WI38 (cell line): ENCODE measurements around the gene CEP120.
"Not testable (repeated sequence)": the region's sequence is repeated elsewhere in the genome, so short reads cannot be mapped to it uniquely, and the experiment has no call there.

Experiments used
- H3K4me3 ChIP-seq: 2 replicates; pipeline ENCODE4 v1.5.1; 2011; ENCODE audit warnings: low read depth, mild to moderate bottlenecking, control low read depth, low read length
- TF ChIP-seq, protein P1 (sequence below): IDR thresholded peaks from 2 replicates; pipeline ENCODE4 v1.5.1; 2012; ENCODE audit warnings: low read depth, mild to moderate bottlenecking, control low read depth, low read length

The CEP120 gene

DNA sequence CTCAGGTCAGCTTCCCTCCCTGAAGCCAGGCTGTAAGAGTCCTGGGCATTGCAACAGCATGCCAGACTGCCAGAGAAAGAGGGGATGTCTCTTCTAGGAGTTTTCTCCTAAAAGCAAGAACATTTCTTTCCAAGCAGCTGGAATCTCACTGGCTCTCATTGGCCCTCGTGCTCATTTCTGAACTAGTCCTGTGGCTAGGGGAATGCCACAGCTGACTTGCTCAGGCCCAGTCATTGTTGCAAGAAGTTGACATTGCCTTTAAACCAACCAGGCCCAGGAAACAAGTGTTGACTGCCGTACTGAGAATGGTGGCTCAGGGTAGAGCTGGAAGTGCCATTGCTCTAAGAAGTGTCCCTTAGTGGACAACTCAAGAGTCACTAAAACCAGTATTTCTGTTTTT lies 15.0 kb upstream of the CEP120 start:
- TF ChIP-seq, protein P1, sequence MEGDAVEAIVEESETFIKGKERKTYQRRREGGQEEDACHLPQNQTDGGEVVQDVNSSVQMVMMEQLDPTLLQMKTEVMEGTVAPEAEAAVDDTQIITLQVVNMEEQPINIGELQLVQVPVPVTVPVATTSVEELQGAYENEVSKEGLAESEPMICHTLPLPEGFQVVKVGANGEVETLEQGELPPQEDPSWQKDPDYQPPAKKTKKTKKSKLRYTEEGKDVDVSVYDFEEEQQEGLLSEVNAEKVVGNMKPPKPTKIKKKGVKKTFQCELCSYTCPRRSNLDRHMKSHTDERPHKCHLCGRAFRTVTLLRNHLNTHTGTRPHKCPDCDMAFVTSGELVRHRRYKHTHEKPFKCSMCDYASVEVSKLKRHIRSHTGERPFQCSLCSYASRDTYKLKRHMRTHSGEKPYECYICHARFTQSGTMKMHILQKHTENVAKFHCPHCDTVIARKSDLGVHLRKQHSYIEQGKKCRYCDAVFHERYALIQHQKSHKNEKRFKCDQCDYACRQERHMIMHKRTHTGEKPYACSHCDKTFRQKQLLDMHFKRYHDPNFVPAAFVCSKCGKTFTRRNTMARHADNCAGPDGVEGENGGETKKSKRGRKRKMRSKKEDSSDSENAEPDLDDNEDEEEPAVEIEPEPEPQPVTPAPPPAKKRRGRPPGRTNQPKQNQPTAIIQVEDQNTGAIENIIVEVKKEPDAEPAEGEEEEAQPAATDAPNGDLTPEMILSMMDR = no peak
- H3K4me3 ChIP-seq = no peak overlapping the region

DNA sequence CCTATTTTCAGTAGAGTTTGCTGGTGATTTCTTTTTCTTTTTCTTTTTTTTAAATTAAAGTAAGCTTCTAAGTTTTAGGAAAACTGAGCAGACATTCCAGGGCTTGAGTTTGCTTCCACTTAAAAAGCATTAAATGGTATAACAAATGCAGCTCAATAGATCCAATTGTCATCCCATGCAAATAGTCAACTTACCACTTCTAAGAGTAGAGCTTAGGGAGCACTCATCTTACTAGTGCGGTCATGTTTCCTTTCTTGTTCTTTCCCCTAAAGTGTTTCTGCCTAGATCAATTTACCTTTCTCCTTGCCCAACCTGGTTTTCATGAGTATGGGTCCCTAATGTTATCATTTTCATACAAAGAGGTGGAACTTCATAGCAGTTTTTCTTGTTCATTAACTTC lies 13.0 kb upstream of the CEP120 start:
- TF ChIP-seq, protein P1 = no peak
- H3K4me3 ChIP-seq = no peak overlapping the region

DNA sequence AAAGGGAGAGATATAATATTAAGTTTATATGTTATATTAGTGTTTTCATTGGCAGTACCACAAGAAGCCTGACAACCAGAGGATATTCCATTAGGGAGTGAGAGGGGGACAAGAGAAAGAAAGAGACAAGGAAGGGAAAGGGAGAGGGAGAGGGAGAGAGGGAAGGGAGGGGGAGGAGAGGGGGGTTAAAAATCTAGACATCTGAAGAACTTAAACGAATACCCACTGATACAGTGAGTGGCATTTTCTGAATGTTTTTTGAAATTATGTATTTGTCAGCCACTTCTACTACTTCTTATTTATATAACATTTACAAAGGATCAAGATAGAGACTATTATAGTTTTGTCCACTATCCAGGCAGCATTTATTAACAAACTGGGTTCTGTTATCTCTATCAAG lies 11.6 kb upstream of the CEP120 start:
- TF ChIP-seq, protein P1 = no peak
- H3K4me3 ChIP-seq = no peak overlapping the region

DNA sequence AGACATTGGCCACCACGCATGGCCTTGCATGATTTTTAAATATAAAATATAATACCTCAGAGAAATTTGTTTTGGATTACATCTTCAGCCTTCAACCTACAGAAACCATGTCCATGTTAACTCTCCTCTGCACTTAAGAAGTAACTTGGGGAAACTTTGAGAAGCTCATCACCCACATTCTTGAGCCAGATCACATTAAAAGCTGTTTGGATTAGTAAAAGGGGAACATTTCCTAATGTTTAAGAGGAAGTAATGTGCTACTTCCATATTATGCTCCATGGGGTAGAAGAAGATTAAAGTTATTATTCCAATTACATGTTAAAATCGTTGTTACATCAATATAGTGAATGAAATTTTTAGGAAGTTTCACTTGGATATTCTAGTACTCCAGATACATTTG lies 10.4 kb upstream of the CEP120 start:
- TF ChIP-seq, protein P1 = no peak
- H3K4me3 ChIP-seq = no peak overlapping the region

DNA sequence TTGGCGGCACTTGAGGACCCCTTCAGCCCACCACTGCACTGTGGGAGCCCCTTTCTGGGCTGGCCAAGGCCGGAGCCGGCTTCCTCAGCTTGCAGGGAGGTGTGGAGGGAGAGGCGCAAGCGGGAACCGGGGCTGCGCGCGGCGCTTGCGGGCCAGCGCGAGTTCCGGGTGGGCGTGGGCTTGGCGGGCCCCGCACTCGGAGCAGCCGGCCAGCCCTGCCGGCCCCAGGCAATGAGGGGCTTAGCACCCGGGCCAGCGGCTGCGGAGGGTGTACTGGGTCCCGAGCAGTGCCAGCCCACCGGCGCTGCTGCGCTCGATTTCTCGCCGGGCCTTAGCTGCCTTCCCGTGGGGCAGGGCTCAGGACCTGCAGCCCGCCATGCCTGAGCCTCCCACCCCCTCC lies 7.2 kb upstream of the CEP120 start:
- not testable (repeated sequence) for H3K4me3 ChIP-seq

DNA sequence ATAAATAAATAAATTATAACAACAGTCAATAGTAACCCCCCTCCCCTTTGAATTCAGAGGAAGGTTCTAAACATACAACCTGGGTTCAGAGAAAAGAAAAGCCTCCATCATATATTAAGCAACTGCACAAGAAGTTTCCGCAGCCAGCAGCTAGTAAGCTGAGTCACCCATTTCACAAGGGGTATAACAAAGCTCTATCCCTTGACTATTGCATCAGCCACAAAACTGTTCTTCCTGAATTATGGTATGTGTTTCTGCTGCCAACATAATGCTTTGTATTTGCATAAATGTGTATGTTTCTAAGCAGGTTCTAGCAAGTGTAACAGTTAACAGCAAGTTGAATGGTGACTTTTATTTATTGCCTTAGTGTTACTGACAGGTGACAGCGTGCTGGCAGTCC lies 6.8 kb upstream of the CEP120 start:
- TF ChIP-seq, protein P1 = no peak
- H3K4me3 ChIP-seq = no peak overlapping the region

DNA sequence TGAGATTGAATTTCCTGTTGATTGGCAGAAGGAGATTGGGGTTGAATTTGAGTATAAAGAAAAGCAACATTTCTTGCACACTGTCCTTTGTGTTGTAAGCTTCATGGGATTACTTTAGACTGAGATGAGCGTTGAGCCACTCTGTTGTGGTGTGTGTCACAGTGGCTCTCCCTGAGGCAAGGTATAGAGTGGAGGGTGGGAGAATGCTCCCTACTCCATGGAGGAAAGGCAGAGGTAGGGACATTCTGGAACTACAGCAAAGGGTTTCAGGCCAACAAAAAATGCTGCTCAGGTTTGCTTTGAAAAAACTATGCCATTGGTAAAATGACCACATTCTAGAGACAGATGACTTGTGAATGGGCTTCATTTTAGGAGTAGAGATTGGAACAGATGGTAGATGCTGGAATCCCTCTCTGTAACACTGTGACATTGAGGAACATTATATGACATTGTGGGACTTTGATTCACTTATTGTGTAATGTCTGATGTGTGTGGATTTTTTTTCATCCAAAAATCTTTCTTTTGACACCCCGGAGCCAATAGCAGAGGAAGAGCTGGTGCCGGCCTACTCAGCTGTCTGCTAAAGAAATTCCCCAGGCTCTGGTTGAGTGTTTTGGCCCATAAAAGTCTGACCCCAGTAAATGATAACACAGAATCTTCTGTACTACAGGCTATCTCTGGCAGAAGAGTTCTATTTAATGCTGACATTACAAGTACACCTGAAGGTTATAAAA lies 6.2 kb upstream of the CEP120 start:
- no peak overlapping the region for H3K4me3 ChIP-seq
- TF ChIP-seq, protein P1 = no peak
